ENCODE measurements around the gene DLX5.
A peak's percentile ranks its signal among the peaks of the same experiment; 100 is the strongest.
"Not testable (repeated sequence)": the region's sequence is repeated elsewhere in the genome, so short reads cannot be mapped to it uniquely, and the experiment has no call there.

DLX5 gene

GRCh38 chr7:97039374-97040065 is 14.9 kb upstream of the DLX5 start:
- Histone ChIP-seq H3K9me3 (ENCODE audit: control insufficient read depth, low read length) (no peaks in the 10 kb centered on the region), H3K36me3 (ENCODE audit: control insufficient read depth, insufficient read depth, low read length) (no peaks in the 10 kb centered on the region), H3K9ac (no peak overlapping the region), H2AFZ (no peak overlapping the region), H3K79me2 (no peaks in the 10 kb centered on the region), H3K27ac (no peak overlapping the region), H3K4me3 (ENCODE audit: low read depth, low read length) (no peak overlapping the region), H3K4me2 (ENCODE audit: low read length) (no peak overlapping the region), H3K4me1 (no peaks in the 10 kb centered on the region), H3K27me3 (ENCODE audit: control insufficient read depth, insufficient read depth, low read length) (no peaks in the 10 kb centered on the region)
- no peak for TF ChIP-seq CTCF (IDR thresholded peaks at IDR 0.05)

- not testable (repeated sequence) for H2AFZ ChIP-seq; H3K9me3 ChIP-seq (ENCODE audit: control insufficient read depth, low read length); H3K36me3 ChIP-seq (ENCODE audit: control insufficient read depth, insufficient read depth, low read length); H3K4me1 ChIP-seq; H3K9ac ChIP-seq; H3K4me2 ChIP-seq (ENCODE audit: low read length); H3K27ac ChIP-seq; H3K27me3 ChIP-seq (ENCODE audit: control insufficient read depth, insufficient read depth, low read length); H3K79me2 ChIP-seq; H3K4me3 ChIP-seq (ENCODE audit: low read depth, low read length)
These were observed 9.7 kb upstream of the DLX5 start for GRCh38 chr7:97034213-97034852.

- H3K27me3 ChIP-seq (ENCODE audit: control insufficient read depth, insufficient read depth, low read length), result peaks cover 2% of the 10 kb centered on the region
- no peaks in the 10 kb centered on the region for H3K36me3 ChIP-seq (ENCODE audit: control insufficient read depth, insufficient read depth, low read length)
- no peaks in the 10 kb centered on the region for H3K79me2 ChIP-seq
- H3K27ac ChIP-seq, result no peak overlapping the region
- H3K9ac ChIP-seq, result no peak overlapping the region
- peak overlapping the region; percentile 52 for H3K4me3 ChIP-seq (ENCODE audit: low read depth, low read length)
- peak; percentile 60 for TF ChIP-seq CTCF (IDR thresholded peaks at IDR 0.05)
- H2AFZ ChIP-seq, result peak overlapping the region; percentile 27
- H3K9me3 ChIP-seq (ENCODE audit: control insufficient read depth, low read length), result no peaks in the 10 kb centered on the region
- H3K4me1 ChIP-seq, result peaks cover 5% of the 10 kb centered on the region
- peak overlapping the region; percentile 72 for H3K4me2 ChIP-seq (ENCODE audit: low read length)
These were observed 3.0 kb upstream of the DLX5 start for GRCh38 chr7:97027427-97028234.

- Histone ChIP-seq H3K4me1 (peaks cover 5% of the 10 kb centered on the region), H3K36me3 (ENCODE audit: control insufficient read depth, insufficient read depth, low read length) (no peaks in the 10 kb centered on the region), H3K9me3 (ENCODE audit: control insufficient read depth, low read length) (no peaks in the 10 kb centered on the region), H3K27me3 (ENCODE audit: control insufficient read depth, insufficient read depth, low read length) (peaks cover 10% of the 10 kb centered on the region), H3K9ac (no peak overlapping the region), H3K27ac (no peak overlapping the region), H3K79me2 (no peaks in the 10 kb centered on the region), H2AFZ (peak overlapping the region; percentile 59), H3K4me3 (ENCODE audit: low read depth, low read length) (peak overlapping the region; percentile 52), H3K4me2 (ENCODE audit: low read length) (peak overlapping the region; percentile 72)
- no peak for TF ChIP-seq CTCF (IDR thresholded peaks at IDR 0.05)
These were observed 2.2 kb upstream of the DLX5 start for GRCh38 chr7:97026715-97027426.
